Activated naive CD4-positive, alpha-beta T cell treated with anti-CD3 and anti-CD28 coated beads for 36 hours (primary cell): ENCODE measurements around the gene HIBADH. TPM values are rescaled to one million over a fixed set of nuclear protein-coding genes. Genes with fewer than 3 reads are reported as not detected.
A peak's percentile ranks its signal among the peaks of the same experiment; 100 is the strongest.

Experiments
- CTCF ChIA-PET: fragments of 350-600 bp; sonication (Branson Sonifier 250); formaldehyde crosslinking; loops from one replicate; lab custom pipeline; 2021; ENCODE audit warnings: antibody characterized with exemption; lab: Charles Lee
- DNase-seq: peaks from one replicate; pipeline ENCODE4 v3.0.0-alpha.2; 2020
- H3K27ac Mint-ChIP-seq: one replicate; pipeline ENCODE4 v1.8.0; 2021; ENCODE audit warnings: mild to moderate bottlenecking, mixed read lengths
- H3K27me3 Mint-ChIP-seq: one replicate; pipeline ENCODE4 v1.8.0; 2021; ENCODE audit warnings: low read depth, mixed read lengths
- H3K36me3 Mint-ChIP-seq: one replicate; pipeline ENCODE4 v1.8.0; 2021; ENCODE audit warnings: low read depth, mixed read lengths
- H3K4me1 Mint-ChIP-seq: one replicate; pipeline ENCODE4 v1.8.0; 2021; ENCODE audit warnings: low read depth, mixed read lengths
- H3K4me3 Mint-ChIP-seq: one replicate; pipeline ENCODE4 v1.8.0; 2021; ENCODE audit warnings: mild to moderate bottlenecking, moderate library complexity, mixed read lengths
- H3K9me3 Mint-ChIP-seq: one replicate; pipeline ENCODE4 v1.8.0; 2021; ENCODE audit warnings: mixed read lengths
- intact Hi-C: fragments of 100-400 bp; cut with micrococcal nuclease; formaldehyde crosslinking; loops from one replicate; pipeline ENCODE4 v1.15.1; 2023
- total RNA-seq, 2 experiments: library from RNA; stranded (reverse); gene quantifications; one replicate each; pipeline ENCODE4 v1.2.3, GENCODE V29; 2021

HIBADH gene
- total RNA-seq, 2 experiments from 2014 or later, result 20.8 to 22.5 TPM

DNA sequence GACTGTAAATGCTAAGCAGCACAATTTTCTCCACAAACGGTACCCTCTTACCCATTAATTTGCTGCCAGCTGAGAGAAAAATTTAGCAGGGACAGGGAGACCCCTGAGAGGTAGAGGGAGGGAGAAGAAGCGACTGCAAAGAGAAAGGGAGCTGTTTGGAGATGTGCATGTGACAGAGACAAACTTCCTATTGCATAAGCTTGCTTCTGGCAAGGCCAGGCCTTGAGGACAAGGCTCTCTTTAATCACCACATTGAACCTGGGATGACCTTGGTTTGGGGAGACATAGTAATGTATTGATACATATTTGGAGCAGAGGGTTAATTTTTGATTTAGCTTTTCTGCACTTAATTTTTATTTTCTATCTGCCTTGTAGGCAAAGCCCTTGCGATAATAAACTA is 31.1 kb upstream of the HIBADH start:
- Mint-ChIP-seq H3K27me3 (peaks cover 4% of the 10 kb centered on the region), H3K27ac (no peak overlapping the region), H3K9me3 (no peaks in the 10 kb centered on the region), H3K4me1 (no peaks in the 10 kb centered on the region), H3K36me3 (no peaks in the 10 kb centered on the region), H3K4me3 (no peak overlapping the region)
- intact Hi-C loops, result no loop called here
- CTCF ChIA-PET, result interaction anchor here (0.6 kb wide), 1 partner anchor 73 kb away, joined by 4 read pairs; no protein-coding TSS in a partner anchor
- DNase-seq, result no peak

DNA sequence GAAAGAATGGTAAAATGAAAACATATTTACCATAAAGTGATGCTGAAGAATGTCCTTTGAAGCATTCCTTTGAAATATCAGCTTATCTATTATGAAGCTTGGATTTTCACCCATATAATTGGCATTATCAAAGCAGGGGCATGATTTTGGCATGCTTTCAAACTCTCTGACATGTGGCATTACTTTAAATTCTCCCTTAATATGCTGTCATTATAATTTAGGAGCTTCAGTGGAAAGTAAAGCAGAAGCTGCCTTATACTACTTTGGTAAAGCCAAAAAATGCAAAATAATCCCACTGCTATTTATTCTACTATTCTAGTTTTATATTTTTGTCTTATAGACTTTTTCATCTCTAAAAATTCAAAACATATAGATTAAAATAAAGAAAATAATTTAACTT is 28.0 kb upstream of the HIBADH start:
- DNase-seq, result no peak
- H3K9me3 Mint-ChIP-seq, result peaks cover 3% of the 10 kb centered on the region
- H3K36me3 Mint-ChIP-seq, result peaks cover 3% of the 10 kb centered on the region
- no peaks in the 10 kb centered on the region for H3K4me1 Mint-ChIP-seq
- CTCF ChIA-PET, result no interaction called here
- peaks cover 4% of the 10 kb centered on the region for H3K27me3 Mint-ChIP-seq
- intact Hi-C loops, result no loop called here
- H3K4me3 Mint-ChIP-seq, result no peak overlapping the region
- H3K27ac Mint-ChIP-seq, result no peak overlapping the region

DNA sequence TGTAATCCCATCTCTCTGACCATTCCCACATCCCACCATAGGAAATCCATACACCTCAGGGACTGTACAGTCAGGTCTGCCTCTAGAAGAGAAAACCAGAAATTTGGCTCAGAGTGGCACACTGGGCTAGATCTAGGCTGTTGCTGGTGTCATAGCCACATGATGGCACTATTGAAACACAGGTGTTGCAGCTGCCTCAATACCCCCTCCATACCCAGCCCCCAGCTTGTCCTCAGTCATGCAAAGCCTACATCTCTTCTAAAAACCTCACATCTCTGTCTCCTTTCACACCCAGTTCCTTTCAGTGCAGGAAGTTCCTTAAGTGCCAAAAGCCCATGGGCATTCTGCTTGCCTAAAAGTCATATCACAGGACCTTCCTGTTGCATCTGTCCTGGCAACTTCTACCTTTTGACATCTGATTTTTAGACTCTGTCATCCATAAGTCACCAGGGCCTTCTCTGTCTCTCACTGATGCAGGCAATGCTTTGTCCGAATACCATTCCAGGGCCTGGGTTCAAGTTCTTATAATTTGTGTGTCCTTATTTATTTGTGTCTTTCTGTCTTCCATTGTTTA is 27.0 kb upstream of the HIBADH start:
- Mint-ChIP-seq H3K9me3 (peaks cover 3% of the 10 kb centered on the region), H3K4me1 (no peaks in the 10 kb centered on the region), H3K4me3 (no peak overlapping the region), H3K27me3 (peaks cover 4% of the 10 kb centered on the region), H3K27ac (no peak overlapping the region), H3K36me3 (peaks cover 3% of the 10 kb centered on the region)
- intact Hi-C loops, result loop anchor here (1.0 to 10.0 kb wide), 4 partner anchors 95 to 405 kb away; no protein-coding TSS in a partner anchor
- DNase-seq, result peak; percentile 39
- CTCF ChIA-PET, result interaction anchor here (1.5 kb wide), 1 partner anchor 8 kb away, joined by 3 read pairs; no protein-coding TSS in a partner anchor

DNA sequence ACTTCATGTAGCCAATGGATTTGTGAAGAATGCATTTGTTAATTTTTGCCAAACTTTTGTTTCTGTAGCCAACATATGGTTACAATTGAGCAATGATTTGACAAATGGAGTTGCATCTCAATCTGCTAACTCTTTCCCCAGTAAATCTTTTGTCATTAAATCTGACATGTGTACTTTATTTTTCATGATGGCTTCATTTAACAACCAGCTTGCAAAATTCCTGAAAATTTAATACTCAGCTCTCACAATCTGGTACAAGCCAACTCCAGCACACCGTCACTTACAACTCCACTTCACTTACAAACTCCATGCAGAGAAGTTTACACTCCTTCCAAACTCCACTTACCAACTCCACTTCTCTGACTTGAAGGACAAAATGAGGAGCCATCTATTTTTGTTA is 26.5 kb upstream of the HIBADH start:
- intact Hi-C loops, result loop anchor here (1.0 to 10.0 kb wide), 4 partner anchors 96 to 406 kb away; no protein-coding TSS in a partner anchor
- Mint-ChIP-seq H3K4me3 (no peak overlapping the region), H3K27me3 (peaks cover 4% of the 10 kb centered on the region), H3K4me1 (no peaks in the 10 kb centered on the region), H3K36me3 (peaks cover 3% of the 10 kb centered on the region), H3K9me3 (peaks cover 3% of the 10 kb centered on the region), H3K27ac (no peak overlapping the region)
- CTCF ChIA-PET, result interaction anchor here (1.5 kb wide), 1 partner anchor 9 kb away, joined by 3 read pairs; no protein-coding TSS in a partner anchor
- DNase-seq, result no peak

DNA sequence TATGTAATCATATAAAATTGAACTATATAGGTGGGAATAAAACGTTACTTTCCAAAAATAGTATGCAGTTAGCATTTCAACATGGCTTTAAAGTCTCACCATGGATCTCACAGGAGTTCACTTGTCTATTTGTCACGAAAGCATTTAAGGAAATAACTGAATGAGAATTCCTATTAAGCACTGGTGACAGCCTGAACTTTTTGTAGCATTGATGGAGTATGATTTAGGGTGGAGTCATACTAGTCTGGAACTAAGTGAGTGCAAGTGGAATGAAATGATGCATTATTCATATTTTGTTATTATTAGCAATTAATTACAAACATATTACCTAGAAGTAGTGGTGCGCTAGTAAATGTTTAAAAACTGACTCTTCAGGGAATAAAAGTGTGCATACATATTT is 26.0 kb upstream of the HIBADH start:
- Mint-ChIP-seq H3K4me1 (no peaks in the 10 kb centered on the region), H3K27me3 (peaks cover 4% of the 10 kb centered on the region), H3K4me3 (no peak overlapping the region), H3K27ac (no peak overlapping the region), H3K36me3 (peaks cover 3% of the 10 kb centered on the region), H3K9me3 (peaks cover 3% of the 10 kb centered on the region)
- intact Hi-C loops, result loop anchor here (1.0 to 10.0 kb wide), 4 partner anchors 96 to 406 kb away; no protein-coding TSS in a partner anchor
- CTCF ChIA-PET, result interaction anchor here (1.5 kb wide), 1 partner anchor 9 kb away, joined by 3 read pairs; no protein-coding TSS in a partner anchor
- DNase-seq, result no peak

DNA sequence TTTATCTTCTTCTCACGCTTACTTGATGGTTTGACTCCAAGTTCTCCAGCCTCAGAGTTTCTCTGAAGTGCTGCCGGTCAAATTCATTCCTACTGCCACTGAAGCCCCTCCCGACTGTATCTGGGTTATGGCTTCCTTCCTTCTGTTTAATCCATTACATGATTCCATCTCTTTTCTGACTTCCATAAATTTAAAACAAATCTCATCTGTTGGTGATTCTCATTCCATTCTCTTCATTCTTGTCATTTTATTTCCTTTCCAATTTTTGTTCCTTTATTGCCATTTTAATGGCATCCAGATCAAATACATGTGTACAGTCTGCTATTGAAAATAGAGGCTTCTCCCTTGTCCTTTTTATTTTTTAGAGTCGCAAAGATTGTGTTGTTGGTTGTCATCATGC is 25.4 kb upstream of the HIBADH start:
- DNase-seq, result no peak
- Mint-ChIP-seq H3K4me1 (no peaks in the 10 kb centered on the region), H3K9me3 (peaks cover 3% of the 10 kb centered on the region), H3K36me3 (peaks cover 3% of the 10 kb centered on the region), H3K4me3 (no peak overlapping the region), H3K27ac (no peak overlapping the region), H3K27me3 (peaks cover 4% of the 10 kb centered on the region)
- CTCF ChIA-PET, result no interaction called here
- intact Hi-C loops, result loop anchor here (2.0 to 10.0 kb wide), 2 partner anchors 97 to 407 kb away; no protein-coding TSS in a partner anchor

DNA sequence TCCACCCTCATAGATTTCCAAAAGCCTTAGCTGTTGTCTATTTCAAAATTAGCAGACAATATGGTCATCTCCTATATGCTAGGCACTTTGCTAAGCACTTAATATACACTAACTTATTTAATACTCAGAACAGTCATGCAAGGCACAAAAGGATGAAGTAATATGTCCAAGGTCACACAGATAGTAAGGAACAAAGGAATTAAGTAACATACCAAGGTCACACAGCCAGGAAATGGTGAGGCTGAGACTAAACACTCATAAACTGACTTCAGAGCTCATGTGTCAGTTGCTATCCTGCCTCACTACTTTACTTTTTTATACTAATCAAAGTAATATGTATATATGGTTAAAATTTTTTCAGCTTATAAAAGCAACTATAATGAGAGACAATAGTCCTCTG is 23.6 kb upstream of the HIBADH start:
- CTCF ChIA-PET, result no interaction called here
- intact Hi-C loops, result loop anchor here (10.0 kb wide), 1 partner anchor 408 kb away; no protein-coding TSS in a partner anchor
- Mint-ChIP-seq H3K27me3 (peaks cover 4% of the 10 kb centered on the region), H3K9me3 (peaks cover 3% of the 10 kb centered on the region), H3K4me1 (no peaks in the 10 kb centered on the region), H3K4me3 (no peak overlapping the region), H3K36me3 (peaks cover 3% of the 10 kb centered on the region), H3K27ac (no peak overlapping the region)
- DNase-seq, result no peak

DNA sequence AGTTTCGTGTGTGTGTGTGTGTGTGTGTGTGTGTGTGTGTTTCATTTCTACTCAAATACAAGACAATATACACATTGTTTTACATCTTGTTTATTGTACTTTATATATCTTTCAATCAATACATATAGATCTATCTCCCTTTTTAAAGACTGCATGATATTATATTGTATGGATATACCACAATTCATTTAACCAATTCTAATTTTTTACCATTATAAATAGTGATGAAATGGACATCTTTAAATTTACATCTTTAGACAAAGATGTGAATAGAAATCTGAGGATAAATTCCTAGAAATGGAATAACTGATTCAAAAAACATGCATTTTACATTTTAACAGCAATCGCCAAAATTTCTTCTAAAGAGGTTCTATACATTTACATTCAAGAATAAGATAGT is 23.2 kb upstream of the HIBADH start:
- H3K36me3 Mint-ChIP-seq, result peaks cover 3% of the 10 kb centered on the region
- intact Hi-C loops, result loop anchor here (10.0 kb wide), 1 partner anchor 409 kb away; no protein-coding TSS in a partner anchor
- CTCF ChIA-PET, result no interaction called here
- H3K4me1 Mint-ChIP-seq, result no peaks in the 10 kb centered on the region
- H3K9me3 Mint-ChIP-seq, result peaks cover 3% of the 10 kb centered on the region
- peaks cover 4% of the 10 kb centered on the region for H3K27me3 Mint-ChIP-seq
- H3K27ac Mint-ChIP-seq, result no peak overlapping the region
- no peak overlapping the region for H3K4me3 Mint-ChIP-seq
- DNase-seq, result no peak

DNA sequence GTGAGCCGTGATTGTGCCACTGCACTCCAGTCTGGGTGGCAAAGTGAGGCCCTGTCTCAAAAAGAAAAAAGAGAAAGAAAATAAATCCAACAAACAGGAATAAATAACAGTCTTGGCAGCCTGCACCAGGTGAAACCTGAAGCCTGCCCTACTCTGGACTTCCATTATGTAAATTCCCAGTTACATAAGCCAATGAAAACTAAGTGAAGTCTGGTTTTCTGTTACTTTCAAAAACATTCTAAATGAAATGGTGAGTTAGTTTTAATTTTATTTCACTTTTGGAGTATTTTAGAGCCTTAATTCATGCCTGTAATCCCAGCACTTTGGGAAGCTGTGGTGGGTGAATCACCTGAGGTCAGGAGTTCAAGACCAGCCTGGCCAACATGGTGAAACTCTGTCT is 22.5 kb upstream of the HIBADH start:
- Mint-ChIP-seq H3K4me1 (no peaks in the 10 kb centered on the region), H3K36me3 (peaks cover 3% of the 10 kb centered on the region), H3K27ac (no peak overlapping the region), H3K4me3 (no peak overlapping the region), H3K9me3 (peaks cover 3% of the 10 kb centered on the region), H3K27me3 (peaks cover 4% of the 10 kb centered on the region)
- CTCF ChIA-PET, result no interaction called here
- intact Hi-C loops, result loop anchor here (10.0 kb wide), 1 partner anchor 410 kb away; no protein-coding TSS in a partner anchor
- no peak for DNase-seq

DNA sequence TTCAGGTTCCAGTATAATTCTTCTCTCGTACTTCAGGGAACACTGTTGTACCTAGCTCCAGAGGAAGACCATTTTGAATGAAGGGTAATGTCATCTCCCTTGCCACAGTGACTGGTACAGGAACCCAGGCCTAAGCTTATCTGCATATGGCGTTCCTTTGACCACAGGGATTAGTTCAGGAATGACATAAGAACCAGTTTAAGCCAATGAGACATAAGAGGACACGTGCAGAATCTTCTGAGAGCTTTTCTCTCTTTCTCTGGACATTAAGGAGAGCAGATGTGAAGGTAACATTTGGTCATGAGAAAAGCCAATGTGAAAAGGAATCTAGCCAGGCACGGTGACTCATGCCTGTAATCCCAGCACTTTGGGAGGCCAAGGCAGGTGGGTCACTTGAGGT is 21.8 kb upstream of the HIBADH start:
- Mint-ChIP-seq H3K4me3 (no peak overlapping the region), H3K27me3 (peaks cover 4% of the 10 kb centered on the region), H3K27ac (no peak overlapping the region), H3K9me3 (peaks cover 3% of the 10 kb centered on the region), H3K4me1 (no peaks in the 10 kb centered on the region), H3K36me3 (peaks cover 3% of the 10 kb centered on the region)
- no peak for DNase-seq
- intact Hi-C loops, result loop anchor here (10.0 kb wide), 1 partner anchor 410 kb away; no protein-coding TSS in a partner anchor
- CTCF ChIA-PET, result no interaction called here

DNA sequence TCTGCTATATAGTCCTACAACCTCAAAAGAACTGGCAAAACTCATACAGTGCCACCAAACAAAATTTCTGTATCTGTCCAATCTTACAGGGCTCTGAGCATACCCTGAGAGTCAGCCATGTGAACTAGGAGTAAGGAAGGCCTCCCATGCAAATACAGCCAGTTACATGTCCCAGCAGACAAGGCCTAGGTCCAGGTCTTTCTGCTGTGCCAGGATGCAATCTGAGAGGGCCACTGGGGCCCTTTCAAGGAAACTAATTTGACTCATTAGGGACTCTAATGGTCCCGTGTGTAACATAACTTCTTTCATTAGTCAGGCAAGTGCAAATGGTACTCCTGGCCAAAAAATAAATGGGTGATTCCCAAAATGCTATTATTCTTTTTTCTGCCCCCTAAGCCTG is 17.9 kb upstream of the HIBADH start:
- Mint-ChIP-seq H3K4me3 (no peak overlapping the region), H3K9me3 (no peaks in the 10 kb centered on the region), H3K36me3 (no peaks in the 10 kb centered on the region), H3K27me3 (no peaks in the 10 kb centered on the region), H3K27ac (no peak overlapping the region), H3K4me1 (peaks cover 8% of the 10 kb centered on the region)
- DNase-seq, result no peak
- CTCF ChIA-PET, result no interaction called here
- intact Hi-C loops, result loop anchor here (10.0 kb wide), 1 partner anchor 414 kb away; no protein-coding TSS in a partner anchor

DNA sequence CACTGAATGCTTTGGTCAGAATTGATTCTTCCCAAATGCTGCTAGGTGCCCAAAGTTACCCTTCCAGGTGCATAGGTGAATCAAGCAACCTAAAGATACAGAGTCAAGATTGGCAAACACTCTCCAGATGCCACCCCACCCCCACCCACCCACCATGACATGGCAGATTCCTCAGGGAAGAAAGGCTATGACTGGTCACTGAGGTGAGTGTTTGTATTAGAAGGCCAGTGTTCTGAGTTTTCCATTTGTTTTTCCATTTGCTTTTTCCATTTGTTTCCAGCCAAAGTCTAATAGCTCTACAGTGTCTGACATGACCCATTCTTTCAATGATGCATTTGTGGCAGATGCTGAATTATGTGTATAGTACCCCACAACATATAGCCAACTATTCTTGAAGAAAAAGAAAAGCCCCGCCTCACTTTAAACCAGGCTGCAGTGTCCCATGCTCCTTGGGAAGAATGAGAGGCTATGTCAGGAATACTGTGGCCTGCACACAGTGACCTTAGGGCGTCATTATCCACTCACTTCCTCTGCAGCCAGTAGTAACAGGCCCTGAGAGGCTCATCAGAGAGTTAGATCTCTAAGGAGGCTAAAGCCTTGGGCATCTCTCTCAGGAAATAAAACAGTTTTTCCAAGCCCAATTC is 16.1 kb upstream of the HIBADH start:
- no peak overlapping the region for H3K27ac Mint-ChIP-seq
- H3K4me1 Mint-ChIP-seq, result peaks cover 8% of the 10 kb centered on the region
- CTCF ChIA-PET, result no interaction called here
- intact Hi-C loops, result no loop called here
- H3K9me3 Mint-ChIP-seq, result no peaks in the 10 kb centered on the region
- no peak for DNase-seq
- H3K27me3 Mint-ChIP-seq, result no peaks in the 10 kb centered on the region
- H3K36me3 Mint-ChIP-seq, result no peaks in the 10 kb centered on the region
- H3K4me3 Mint-ChIP-seq, result no peak overlapping the region
